NT2/D1 (cell line): ENCODE results near the gene TM2D1.

Experiments
- DNase-seq: peaks from one replicate; pipeline ENCODE4 v3.0.0-alpha.2; 2011; ENCODE audit warnings: low read depth, low spot score
- H3K27me3 ChIP-seq: 2 replicates; pipeline ENCODE4 v1.6.0; 2011; ENCODE audit warnings: mild to moderate bottlenecking; ENCODE audit not compliant: insufficient read length, insufficient read depth
- H3K36me3 ChIP-seq: 2 replicates; pipeline ENCODE4 v1.6.1; 2011; ENCODE audit warnings: mild to moderate bottlenecking, low read length, mixed read lengths; ENCODE audit not compliant: insufficient read depth, insufficient read length
- H3K4me1 ChIP-seq: 2 replicates; pipeline ENCODE4 v1.5.1; 2011; ENCODE audit not compliant: insufficient read depth, insufficient read length
- H3K4me3 ChIP-seq: 2 replicates; pipeline ENCODE4 v1.5.1; 2011; ENCODE audit warnings: low read depth; ENCODE audit not compliant: insufficient read length
- H3K9ac ChIP-seq: 2 replicates; pipeline ENCODE4 v1.6.0; 2011; ENCODE audit warnings: low read depth; ENCODE audit not compliant: insufficient read length
- H3K9me3 ChIP-seq: 2 replicates; pipeline ENCODE4 v1.5.1; 2011; ENCODE audit warnings: mild to moderate bottlenecking, low read length; ENCODE audit not compliant: insufficient read depth
- SUZ12 ChIP-seq: IDR thresholded peaks from 2 replicates; pipeline ENCODE4 v1.6.1; 2011; ENCODE audit not compliant: insufficient read length, insufficient read depth; ENCODE audit errors: extremely low read depth
- YY1 ChIP-seq: IDR thresholded peaks from 2 replicates; pipeline ENCODE4 v1.6.1; 2011; ENCODE audit not compliant: insufficient read length, insufficient read depth
- ZNF274 ChIP-seq: IDR thresholded peaks from 2 replicates; pipeline ENCODE4 v1.6.1; 2011; ENCODE audit warnings: mild to moderate bottlenecking, low read depth, low read length

Gene TM2D1

GRCh38 chr1:61648983-61649742, 75.8 kb downstream of the TM2D1 start:
- Histone ChIP-seq H3K4me3 (no peak overlapping the region), H3K9ac (no peak overlapping the region), H3K4me1 (no peaks in the 10 kb centered on the region), H3K27me3 (no peaks in the 10 kb centered on the region), H3K9me3 (no peaks in the 10 kb centered on the region), H3K36me3 (no peaks in the 10 kb centered on the region)
- no peak for DNase-seq
- TF ChIP-seq YY1 (no peak), ZNF274 (no peak), SUZ12 (no peak)

GRCh38 chr1:61647142-61647541, 77.8 kb downstream of the TM2D1 start:
- TF ChIP-seq ZNF274 (no peak), YY1 (no peak), SUZ12 (no peak)
- no peaks in the 10 kb centered on the region for H3K9me3 ChIP-seq
- no peaks in the 10 kb centered on the region for H3K36me3 ChIP-seq
- no peak overlapping the region for H3K4me3 ChIP-seq
- no peak for DNase-seq
- H3K9ac ChIP-seq: no peak overlapping the region
- H3K4me1 ChIP-seq: no peaks in the 10 kb centered on the region
- H3K27me3 ChIP-seq: no peaks in the 10 kb centered on the region

- H3K36me3 ChIP-seq: no peaks in the 10 kb centered on the region
- no peak overlapping the region for H3K4me3 ChIP-seq
- no peak for DNase-seq
- H3K27me3 ChIP-seq: peaks cover 6% of the 10 kb centered on the region
- no peak for TF ChIP-seq SUZ12
- no peak for TF ChIP-seq ZNF274
- no peak for TF ChIP-seq YY1
- no peak overlapping the region for H3K9ac ChIP-seq
- no peaks in the 10 kb centered on the region for H3K9me3 ChIP-seq
- H3K4me1 ChIP-seq: no peaks in the 10 kb centered on the region
Observed at GRCh38 chr1:61645476-61645875, 79.5 kb downstream of the TM2D1 start.

- H3K4me3 ChIP-seq: no peak overlapping the region
- H3K27me3 ChIP-seq: peaks cover 6% of the 10 kb centered on the region
- no peak for TF ChIP-seq SUZ12
- no peak for TF ChIP-seq ZNF274
- TF ChIP-seq YY1: no peak
- H3K4me1 ChIP-seq: no peaks in the 10 kb centered on the region
- H3K36me3 ChIP-seq: no peaks in the 10 kb centered on the region
- H3K9me3 ChIP-seq: no peaks in the 10 kb centered on the region
- H3K9ac ChIP-seq: no peak overlapping the region
- no peak for DNase-seq
Observed at GRCh38 chr1:61644303-61644702, 80.6 kb downstream of the TM2D1 start.

GRCh38 chr1:61642475-61643232, 82.3 kb downstream of the TM2D1 start:
- no peak for DNase-seq
- Histone ChIP-seq H3K9me3 (no peaks in the 10 kb centered on the region), H3K27me3 (peaks cover 6% of the 10 kb centered on the region), H3K36me3 (no peaks in the 10 kb centered on the region), H3K4me3 (no peak overlapping the region), H3K9ac (no peak overlapping the region), H3K4me1 (no peaks in the 10 kb centered on the region)
- TF ChIP-seq YY1 (no peak), SUZ12 (no peak), ZNF274 (no peak)

GRCh38 chr1:61641578-61642336, 83.2 kb downstream of the TM2D1 start:
- H3K36me3 ChIP-seq: no peaks in the 10 kb centered on the region
- H3K4me3 ChIP-seq: no peak overlapping the region
- peak overlapping the region; percentile 53 for H3K9ac ChIP-seq
- H3K9me3 ChIP-seq: no peaks in the 10 kb centered on the region
- no peaks in the 10 kb centered on the region for H3K4me1 ChIP-seq
- TF ChIP-seq ZNF274: no peak
- TF ChIP-seq YY1: no peak
- TF ChIP-seq SUZ12: no peak
- H3K27me3 ChIP-seq: peaks cover 6% of the 10 kb centered on the region
- DNase-seq: peak; percentile 78
